K562 (cell line): ENCODE results near the gene LOC128125822.

Source experiments
- HDAC6 ChIP-seq: IDR thresholded peaks from 2 replicates; pipeline ENCODE4 v1.6.1; 2012; ENCODE audit warnings: low read depth, mild to moderate bottlenecking, control low read depth, inconsistent platforms, low read length, moderate library complexity
- HES1 ChIP-seq: fragments of 450-650 bp; IDR thresholded peaks from 2 replicates; pipeline ENCODE4 v1.6.1; 2016; ENCODE audit warnings: low read depth, mild to moderate bottlenecking, moderate library complexity
- HNRNPUL1 ChIP-seq: fragments of 200-400 bp; formaldehyde crosslinking; IDR thresholded peaks from 2 replicates; pipeline ENCODE4 v1.6.1; 2017; ENCODE audit warnings: low read length

- TF ChIP-seq HES1 (no peak), HDAC6 (no peak), HNRNPUL1 (no peak)
These were observed 20.6 kb downstream of the LOC128125822 start for GRCh38 chr6:63592886-63593285.
